GM12878 (cell line): Measurements from ENCODE around the gene METTL16.

Experiments used
- EED ChIP-seq: sonication (generic); IDR thresholded peaks from 2 replicates; pipeline ENCODE4 v1.6.1; 2016; ENCODE audit warnings: antibody characterized with exemption, low read depth
- KAT2A ChIP-seq: conservative IDR thresholded peaks from 2 replicates; pipeline ENCODE4 v1.6.1; 2011; ENCODE audit warnings: low read depth, low read length; ENCODE audit not compliant: control insufficient read depth

DNA sequence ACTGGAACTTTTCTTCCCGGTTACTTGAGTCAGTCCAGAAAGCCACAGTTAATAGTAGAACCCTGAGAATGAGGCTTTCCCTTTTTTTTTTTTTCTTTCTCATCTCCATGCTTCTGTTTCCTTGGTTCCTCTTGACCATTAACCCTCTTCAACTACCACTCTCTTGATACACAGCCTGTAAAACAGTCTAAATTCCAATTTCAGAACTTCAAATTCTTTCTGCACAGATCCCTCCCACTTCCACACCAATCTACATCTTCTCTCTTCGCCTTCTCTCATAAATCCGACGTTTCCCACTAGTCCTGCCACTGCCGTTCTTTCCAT lies 588 bp downstream of the METTL16 start:
- no peak for TF ChIP-seq EED
- TF ChIP-seq KAT2A: no peak
